Neutrophil (primary cell): ENCODE data around the gene THOC1.
"Not testable (repeated sequence)": the region's sequence is repeated elsewhere in the genome, so short reads cannot be mapped to it uniquely, and the experiment has no call there.

Experiments
- H3K27ac ChIP-seq: fragments of 200-600 bp; sonication (generic); 2 replicates; pipeline ENCODE4 v1.5.1; 2016; ENCODE audit warnings: mild to moderate bottlenecking, moderate library complexity
- H3K27me3 ChIP-seq: fragments of 200-600 bp; sonication (generic); 2 replicates; pipeline ENCODE4 v1.6.0; 2016; ENCODE audit warnings: mild to moderate bottlenecking
- H3K36me3 ChIP-seq: fragments of 200-600 bp; sonication (generic); 2 replicates; pipeline ENCODE4 v1.5.1; 2017
- H3K4me1 ChIP-seq, 2 experiments: fragments of 200-600 bp in 1 of 2; sonication (generic) in 1 of 2; 1 replicate in 1 of 2; 2 replicates in 1 of 2; pipeline versions ENCODE4 v1.5.1 to v1.6.1; 2013 to 2016; ENCODE audit warnings: low read depth in 1 of 2, low read length in 1 of 2, mild to moderate bottlenecking in 1 of 2, moderate library complexity in 1 of 2; ENCODE audit not compliant: control insufficient read depth in 1 of 2, insufficient read depth in 1 of 2
- H3K4me3 ChIP-seq, 2 experiments: fragments of 200-600 bp in 1 of 2; sonication (generic) in 1 of 2; 1 replicate in 1 of 2; 2 replicates in 1 of 2; pipeline ENCODE4 v1.5.1; 2013 to 2016; ENCODE audit warnings: low read depth in 1 of 2, low read length in 1 of 2, mild to moderate bottlenecking in 1 of 2, moderate library complexity in 1 of 2
- H3K9me3 ChIP-seq: fragments of 200-600 bp; sonication (generic); 2 replicates; pipeline ENCODE4 v1.5.1; 2016
- CTCF ChIP-seq: fragments of 200-600 bp; sonication (generic); IDR thresholded peaks from 2 replicates; pipeline ENCODE4 v1.5.1; 2016; ENCODE audit warnings: antibody characterized with exemption

Gene THOC1

GRCh38 chr18:292271-292670 is 24.4 kb upstream of the THOC1 start:
- Histone ChIP-seq H3K9me3 (no peaks in the 10 kb centered on the region), H3K27ac (no peak overlapping the region), H3K4me3 (no peak overlapping the region), H3K27me3 (no peaks in the 10 kb centered on the region), H3K4me1 (no peaks in the 10 kb centered on the region), H3K36me3 (no peaks in the 10 kb centered on the region)
- no peak for TF ChIP-seq CTCF

DNA sequence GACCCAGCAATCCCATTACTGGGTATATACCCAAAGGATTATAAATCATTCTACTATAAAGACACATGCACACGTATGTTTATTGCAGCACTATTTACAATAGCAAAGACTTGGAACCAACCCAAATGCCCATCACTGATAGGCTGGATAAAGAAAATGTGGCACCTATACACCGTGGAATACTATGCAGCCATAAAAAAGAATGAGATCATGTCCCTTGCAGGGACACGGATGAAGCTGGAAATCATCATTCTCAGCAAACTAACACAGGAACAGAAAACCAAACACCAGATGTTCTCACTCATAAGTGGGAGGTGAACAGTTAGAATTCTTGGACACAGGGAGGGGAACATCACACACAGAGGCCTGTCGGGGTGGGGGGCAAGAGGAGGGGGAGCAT is 22.1 kb upstream of the THOC1 start:
- H3K36me3 ChIP-seq, H3K9me3 ChIP-seq, H3K27me3 ChIP-seq, H3K27ac ChIP-seq, H3K4me1 ChIP-seq, H3K4me3 ChIP-seq: not testable (repeated sequence)

DNA sequence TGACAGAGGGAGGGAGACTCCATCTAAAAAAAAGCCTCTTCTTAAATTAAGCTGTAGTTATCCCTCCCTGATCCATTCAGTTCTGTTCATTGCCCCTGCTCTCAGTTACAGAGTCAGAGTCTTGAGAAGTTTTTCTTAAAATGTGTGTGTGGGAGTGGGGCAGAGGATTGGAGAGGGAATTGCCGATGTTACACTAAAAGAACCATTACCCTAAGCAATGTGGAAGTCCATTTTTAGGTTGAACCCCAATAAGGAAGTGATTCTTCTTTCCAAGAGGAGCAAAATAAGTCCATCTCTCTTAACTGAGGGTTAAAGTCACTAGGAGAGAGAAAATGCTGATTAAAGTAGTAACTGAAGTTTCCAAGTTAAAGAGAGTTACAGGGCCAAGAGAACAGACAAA is 21.2 kb upstream of the THOC1 start:
- H3K9me3 ChIP-seq: no peaks in the 10 kb centered on the region
- no peaks in the 10 kb centered on the region for H3K36me3 ChIP-seq
- TF ChIP-seq CTCF: no peak

DNA sequence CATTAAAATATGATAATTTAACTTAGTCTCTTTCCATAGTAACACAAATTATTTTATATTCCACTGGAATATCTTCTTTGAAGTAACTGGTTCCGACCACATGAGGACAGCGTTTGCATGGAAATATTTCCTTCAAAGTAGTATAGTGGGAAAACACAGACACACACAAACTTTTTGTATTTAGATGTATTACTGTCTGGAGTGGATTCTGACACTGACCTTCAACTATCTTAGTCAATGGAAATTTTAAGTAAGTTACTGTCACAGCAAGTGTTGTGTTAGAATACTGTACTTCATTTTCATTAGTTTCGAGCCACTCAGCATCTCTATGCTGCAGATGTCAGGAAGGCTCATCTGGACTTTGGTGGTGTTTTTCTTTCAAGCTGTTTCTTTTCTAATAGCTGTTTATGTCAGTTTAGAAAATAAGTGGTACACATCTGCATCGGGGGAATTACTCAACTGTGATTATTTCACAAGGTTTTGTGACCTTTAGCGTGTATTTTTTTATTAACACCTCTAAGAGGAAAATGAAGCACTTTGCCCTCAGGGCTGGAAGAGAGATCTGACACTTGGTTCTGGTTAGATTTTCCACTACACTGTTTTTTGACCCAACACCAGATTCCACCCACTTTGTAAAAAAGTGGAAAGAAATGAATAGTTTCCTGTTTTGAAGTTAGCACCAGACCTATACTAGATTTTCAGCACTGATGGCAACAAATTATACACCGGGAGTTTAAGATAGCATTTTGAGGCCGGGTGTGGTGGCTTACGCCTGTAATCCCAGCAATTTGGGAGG is 18.9 kb upstream of the THOC1 start:
- no peak overlapping the region for H3K27ac ChIP-seq

More for the DNA sequence above, 21.2 kb upstream of the THOC1 start:
- Histone ChIP-seq H3K27ac (no peak overlapping the region), H3K4me3 (no peak overlapping the region), H3K4me1 (peaks cover 0 to 4% of the 10 kb centered on the region in 2 experiments), H3K27me3 (no peaks in the 10 kb centered on the region)

GRCh38 chr18:285817-286216 is 18.0 kb upstream of the THOC1 start:
- H3K36me3 ChIP-seq: no peaks in the 10 kb centered on the region
- H3K27me3 ChIP-seq: no peaks in the 10 kb centered on the region
- TF ChIP-seq CTCF: no peak
- H3K27ac ChIP-seq: no peak overlapping the region
- no peak overlapping the region for H3K4me3 ChIP-seq
- H3K4me1 ChIP-seq: peaks cover 0 to 4% of the 10 kb centered on the region in 2 experiments
- H3K9me3 ChIP-seq: no peaks in the 10 kb centered on the region

More for the DNA sequence above, 18.9 kb upstream of the THOC1 start:
- Histone ChIP-seq H3K4me3 (no peak overlapping the region), H3K27me3 (no peaks in the 10 kb centered on the region), H3K4me1 (peaks cover 0 to 4% of the 10 kb centered on the region in 2 experiments), H3K9me3 (no peaks in the 10 kb centered on the region), H3K36me3 (no peaks in the 10 kb centered on the region)
- no peak for TF ChIP-seq CTCF

DNA sequence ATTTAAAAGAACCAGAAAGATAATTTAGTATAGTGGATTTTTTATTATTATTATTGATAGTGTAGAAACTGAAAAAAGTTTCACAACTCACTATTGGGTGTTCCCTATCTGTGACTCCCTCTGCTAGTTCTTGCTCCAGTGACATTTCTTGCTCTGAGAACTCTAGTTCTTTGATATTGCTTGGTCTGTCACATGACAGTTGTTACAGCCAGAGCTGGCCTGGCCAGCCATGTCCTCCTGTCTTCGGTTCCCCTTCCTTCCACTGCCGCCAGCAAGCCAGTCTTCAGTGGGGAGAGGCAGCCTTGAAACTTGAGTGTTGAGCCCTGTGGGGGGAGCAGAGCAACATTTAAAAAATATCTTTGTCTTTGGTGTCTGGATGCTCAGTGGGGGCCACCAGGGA is 7.6 kb upstream of the THOC1 start:
- no peaks in the 10 kb centered on the region for H3K4me1 ChIP-seq
- no peaks in the 10 kb centered on the region for H3K27me3 ChIP-seq
- no peak overlapping the region for H3K4me3 ChIP-seq
- H3K27ac ChIP-seq: no peak overlapping the region
- TF ChIP-seq CTCF: no peak
- H3K9me3 ChIP-seq: no peaks in the 10 kb centered on the region
- no peaks in the 10 kb centered on the region for H3K36me3 ChIP-seq
